Measurements from ENCODE around the gene LPO. TPM values are rescaled to one million over a fixed set of nuclear protein-coding genes. Genes with fewer than 3 reads are reported as not detected.

Gene LPO
- total and polyA plus RNA-seq, 8 donors, result 0.10 TPM; not detected in 7

DNA sequence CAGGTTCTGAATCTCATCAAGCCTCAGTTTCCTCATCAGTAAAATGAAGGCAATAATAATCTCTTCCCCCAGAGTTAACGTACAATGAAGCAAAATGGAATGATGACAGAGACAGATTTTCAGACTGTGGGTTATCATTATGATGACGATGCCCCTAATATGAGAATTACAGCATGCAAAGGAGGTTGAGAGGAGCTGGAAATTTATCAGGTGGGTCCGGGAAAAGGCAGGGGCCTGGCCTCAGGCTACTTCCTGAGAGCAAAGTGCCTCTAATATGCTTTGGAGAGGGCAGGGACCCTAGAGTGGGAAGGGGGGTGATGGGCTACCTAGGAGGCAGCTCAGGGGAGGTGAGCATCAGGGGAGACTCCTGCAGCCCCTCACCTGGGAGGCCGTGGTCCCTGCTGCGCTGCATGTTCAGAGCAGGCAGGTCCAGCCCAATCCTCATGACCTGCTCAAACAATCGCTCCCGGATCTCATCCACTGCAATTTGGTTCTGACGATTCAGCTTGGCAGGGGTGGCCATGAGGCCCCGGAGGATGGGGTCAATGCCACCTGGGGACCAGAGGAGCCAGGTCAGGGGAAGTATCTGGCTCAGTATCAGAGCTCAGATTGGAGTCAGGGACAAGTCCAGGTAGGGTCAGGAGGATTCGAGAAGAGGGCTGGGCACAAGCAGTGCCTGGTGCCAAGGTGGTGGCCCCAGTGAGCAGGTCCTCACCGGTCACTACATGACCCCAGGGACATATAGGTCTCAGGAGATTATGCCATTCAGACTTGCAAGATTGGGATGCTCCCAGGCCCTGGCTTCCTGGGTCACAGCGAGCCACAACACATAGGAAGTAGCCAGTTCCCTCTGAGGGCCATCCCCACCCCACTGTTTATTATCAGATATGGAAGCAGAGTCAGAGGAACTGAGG, 34.2 kb downstream of the LPO start:
- Histone ChIP-seq H3K36me3 (no peaks in the 10 kb centered on the region), H3K9me3 (no peaks in the 10 kb centered on the region), H3K27me3 (peaks cover 0 to 21% (median 0%) of the 10 kb centered on the region in 3 donors), H3K4me1 (no peaks in the 10 kb centered on the region), H3K27ac (no peak overlapping the region), H3K4me3 (no peak overlapping the region)
- DNase-seq, result no peak
- intact Hi-C loops (cut with DNase I; ENCODE audit: low total_unique reads), result no loop called here
- TF ChIP-seq POLR2A (IDR thresholded peaks at IDR 0.05) (no peak), CTCF (IDR thresholded peaks at IDR 0.05) (no peak)
- 79 to 87% (median 80%) methylated on average over 10 to 12 of the region's 12 CpGs for WGBS, 5 donors

DNA sequence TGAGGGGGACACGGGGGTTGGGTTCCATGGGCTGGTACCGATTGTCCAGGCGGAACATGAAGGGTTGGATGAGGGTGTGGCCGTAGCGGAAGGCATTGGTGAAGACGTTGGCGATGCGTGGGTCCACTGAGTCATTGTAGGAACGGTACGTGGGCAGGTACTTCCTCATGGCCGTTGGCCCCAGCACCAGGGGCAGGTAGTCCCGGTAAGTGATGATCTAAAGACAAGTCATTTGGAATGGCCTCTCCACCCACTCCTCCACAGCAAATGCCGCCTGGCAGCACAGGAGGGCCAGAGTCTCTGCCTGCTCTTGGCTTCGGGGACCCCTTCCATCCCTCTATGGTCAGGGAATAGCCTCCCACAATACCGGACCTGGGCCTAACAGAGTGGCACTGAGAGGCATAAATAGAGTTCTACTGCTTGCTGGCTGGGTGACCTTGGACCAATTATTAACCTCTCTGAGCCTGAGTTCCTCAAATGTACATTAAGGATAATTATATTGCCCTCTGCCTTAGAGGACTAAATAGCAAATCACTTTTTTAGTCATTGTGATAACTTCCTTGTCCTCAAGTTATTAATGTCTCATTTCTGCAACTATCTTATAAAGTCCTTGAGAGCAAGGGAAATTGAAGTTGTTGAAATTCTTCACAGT, 35.2 kb downstream of the LPO start:
- DNase-seq, result no peak

DNA sequence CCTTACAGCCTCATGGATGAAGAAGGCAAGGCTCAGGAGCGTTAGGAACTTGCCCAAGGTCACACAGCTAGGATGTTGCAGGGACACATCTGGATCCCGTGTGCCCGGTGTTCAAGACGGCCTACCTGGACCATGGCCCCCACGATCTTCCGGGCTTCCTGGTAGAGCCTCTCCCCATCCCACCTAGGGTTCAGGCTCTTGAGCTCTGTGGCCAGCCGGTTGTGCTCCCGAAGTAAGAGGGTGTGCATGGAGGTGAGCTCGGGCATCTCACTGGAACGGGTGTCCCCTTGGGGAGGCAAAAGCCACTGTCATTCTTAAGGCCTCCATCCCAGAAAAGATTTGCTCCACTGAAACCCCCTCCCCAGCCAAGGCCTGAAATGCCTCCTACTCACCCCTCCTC, 37.0 kb downstream of the LPO start:
- Histone ChIP-seq H3K27me3 (peaks cover 0 to 29% (median 7%) of the 10 kb centered on the region in 3 donors), H3K4me1 (peaks cover 7 to 16% (median 13%) of the 10 kb centered on the region in 4 donors), H3K27ac (no peak overlapping the region), H3K36me3 (no peaks in the 10 kb centered on the region), H3K4me3 (no peak overlapping the region), H3K9me3 (no peaks in the 10 kb centered on the region)
- no peak for DNase-seq
- WGBS, 5 donors, result 86 to 91% (median 89%) methylated on average over 8 to 10 of the region's 10 CpGs
- intact Hi-C loops (cut with DNase I; ENCODE audit: low total_unique reads), result no loop called here
- TF ChIP-seq CTCF (IDR thresholded peaks at IDR 0.05) (no peak), POLR2AphosphoS5 (IDR thresholded peaks at IDR 0.05) (no peak), EP300 (IDR thresholded peaks at IDR 0.05) (no peak)

More for the DNA sequence above, 35.2 kb downstream of the LPO start:
- WGBS, 5 donors, result 70 to 83% (median 78%) methylated on average over 15 of the region's 15 CpGs
- Histone ChIP-seq H3K27me3 (peaks cover 0 to 19% (median 1%) of the 10 kb centered on the region in 3 donors), H3K9me3 (no peaks in the 10 kb centered on the region), H3K4me1 (peaks cover 0 to 7% (median 3%) of the 10 kb centered on the region in 4 donors), H3K27ac (no peak overlapping the region), H3K4me3 (no peak overlapping the region), H3K36me3 (no peaks in the 10 kb centered on the region)
- intact Hi-C loops (cut with DNase I; ENCODE audit: low total_unique reads), result no loop called here
- TF ChIP-seq EP300 (IDR thresholded peaks at IDR 0.05) (no peak), POLR2A (IDR thresholded peaks at IDR 0.05) (no peak), CTCF (IDR thresholded peaks at IDR 0.05) (no peak), POLR2AphosphoS5 (IDR thresholded peaks at IDR 0.05) (no peak)

GRCh38 chr17:58276423-58276822, 38.0 kb downstream of the LPO start:
- DNase-seq, result no peak
- TF ChIP-seq EP300 (IDR thresholded peaks at IDR 0.05) (no peak), POLR2AphosphoS5 (IDR thresholded peaks at IDR 0.05) (no peak), POLR2A (IDR thresholded peaks at IDR 0.05) (no peak), CTCF (IDR thresholded peaks at IDR 0.05) (no peak)
- Histone ChIP-seq H3K36me3 (no peaks in the 10 kb centered on the region), H3K27me3 (peaks cover 0 to 34% (median 7%) of the 10 kb centered on the region in 3 donors), H3K4me1 (peaks cover 7 to 16% (median 13%) of the 10 kb centered on the region in 4 donors), H3K4me3 (no peak overlapping the region), H3K27ac (no peak overlapping the region), H3K9me3 (no peaks in the 10 kb centered on the region)
- intact Hi-C loops (cut with DNase I; ENCODE audit: low total_unique reads), result no loop called here
- 38 to 76% (median 51%) methylated on average over 2 of the region's 2 CpGs for WGBS, 5 donors
